ENCODE results near the gene SLC39A11.

GRCh38 chr17:72696156-72696555 is 396.3 kb downstream of the SLC39A11 start:
- TF ChIP-seq, protein P1, sequence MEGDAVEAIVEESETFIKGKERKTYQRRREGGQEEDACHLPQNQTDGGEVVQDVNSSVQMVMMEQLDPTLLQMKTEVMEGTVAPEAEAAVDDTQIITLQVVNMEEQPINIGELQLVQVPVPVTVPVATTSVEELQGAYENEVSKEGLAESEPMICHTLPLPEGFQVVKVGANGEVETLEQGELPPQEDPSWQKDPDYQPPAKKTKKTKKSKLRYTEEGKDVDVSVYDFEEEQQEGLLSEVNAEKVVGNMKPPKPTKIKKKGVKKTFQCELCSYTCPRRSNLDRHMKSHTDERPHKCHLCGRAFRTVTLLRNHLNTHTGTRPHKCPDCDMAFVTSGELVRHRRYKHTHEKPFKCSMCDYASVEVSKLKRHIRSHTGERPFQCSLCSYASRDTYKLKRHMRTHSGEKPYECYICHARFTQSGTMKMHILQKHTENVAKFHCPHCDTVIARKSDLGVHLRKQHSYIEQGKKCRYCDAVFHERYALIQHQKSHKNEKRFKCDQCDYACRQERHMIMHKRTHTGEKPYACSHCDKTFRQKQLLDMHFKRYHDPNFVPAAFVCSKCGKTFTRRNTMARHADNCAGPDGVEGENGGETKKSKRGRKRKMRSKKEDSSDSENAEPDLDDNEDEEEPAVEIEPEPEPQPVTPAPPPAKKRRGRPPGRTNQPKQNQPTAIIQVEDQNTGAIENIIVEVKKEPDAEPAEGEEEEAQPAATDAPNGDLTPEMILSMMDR (IDR thresholded peaks at IDR 0.05) = no peak
- no peak for TF ChIP-seq POLR2A (IDR thresholded peaks at IDR 0.05)

Data from esophagus squamous epithelium (tissue), 4 donors.